Measurements from ENCODE around the gene ATXN7. TPM values are rescaled to one million over a fixed set of nuclear protein-coding genes. Genes with fewer than 3 reads are reported as not detected.

The ATXN7 gene
- total RNA-seq, 2 experiments from 2014 or later: 70.0 to 95.0 TPM

- DNase-seq: no peak
- H3K36me3 Mint-ChIP-seq (ENCODE audit: low read depth): peaks cover 65% of the 10 kb centered on the region
- ChIA-PET CTCF (interaction anchor here (0.9 to 3.5 kb wide), 4 partner anchors 10 to 42 kb away, joined by 3 to 10 read pairs (median 4); partner anchors contain the start of gene PSMD6), POLR2A (interaction anchor here (0.9 kb wide), 1 partner anchor 41 kb away, joined by 4 read pairs; no protein-coding TSS in a partner anchor)
- H3K4me3 Mint-ChIP-seq: no peak overlapping the region
- H3K9me3 Mint-ChIP-seq: no peaks in the 10 kb centered on the region
- no peaks in the 10 kb centered on the region for H3K27me3 Mint-ChIP-seq
- H3K4me1 Mint-ChIP-seq: peaks cover 87% of the 10 kb centered on the region
- H3K27ac Mint-ChIP-seq: peak overlapping the region; percentile 44
Measured at GRCh38 chr3:63980830-63981498, 117.3 kb downstream of the ATXN7 start.

DNA sequence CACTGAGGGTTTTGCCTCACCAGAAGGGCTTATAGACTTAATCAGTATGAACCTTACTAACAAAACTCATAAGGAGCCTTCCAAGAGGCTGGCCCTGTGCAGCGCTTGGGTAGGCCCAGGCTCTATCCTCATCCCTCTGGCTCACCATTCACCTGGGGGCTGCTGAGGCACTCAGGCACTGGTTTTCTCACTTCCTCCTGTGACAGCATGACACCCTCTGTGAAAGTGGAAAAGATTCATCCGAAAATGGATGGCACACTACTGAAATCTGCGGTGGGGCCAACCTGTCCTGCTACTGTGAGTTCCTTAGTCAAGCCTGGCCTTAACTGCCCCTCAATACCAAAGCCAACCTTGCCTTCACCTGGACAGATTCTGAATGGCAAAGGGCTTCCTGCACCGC is 118.3 kb downstream of the ATXN7 start:
- H3K36me3 Mint-ChIP-seq (ENCODE audit: low read depth): peaks cover 69% of the 10 kb centered on the region
- DNase-seq: no peak
- peak overlapping the region; percentile 17 for H3K27ac Mint-ChIP-seq
- POLR2A ChIA-PET: no interaction called here
- CTCF ChIA-PET: interaction anchor here (0.9 to 3.5 kb wide), 3 partner anchors 11 to 20 kb away, joined by 3 to 10 read pairs (median 5); no protein-coding TSS in a partner anchor
- H3K27me3 Mint-ChIP-seq: no peaks in the 10 kb centered on the region
- H3K4me1 Mint-ChIP-seq: peaks cover 82% of the 10 kb centered on the region
- H3K9me3 Mint-ChIP-seq: no peaks in the 10 kb centered on the region
- no peak overlapping the region for H3K4me3 Mint-ChIP-seq

- Mint-ChIP-seq H3K4me3 (no peak overlapping the region), H3K4me1 (peaks cover 82% of the 10 kb centered on the region), H3K9me3 (no peaks in the 10 kb centered on the region), H3K27me3 (no peaks in the 10 kb centered on the region), H3K27ac (peak overlapping the region; percentile 28), H3K36me3 (ENCODE audit: low read depth) (peaks cover 84% of the 10 kb centered on the region)
- ChIA-PET CTCF (no interaction called here), POLR2A (no interaction called here)
- DNase-seq: no peak
Measured at GRCh38 chr3:63984391-63984790, 120.7 kb downstream of the ATXN7 start.

GRCh38 chr3:63986146-63986545 is 122.5 kb downstream of the ATXN7 start:
- ChIA-PET CTCF (no interaction called here), POLR2A (no interaction called here)
- Mint-ChIP-seq H3K4me1 (peaks cover 67% of the 10 kb centered on the region), H3K4me3 (no peak overlapping the region), H3K27ac (peak overlapping the region; percentile 1), H3K27me3 (no peaks in the 10 kb centered on the region), H3K36me3 (ENCODE audit: low read depth) (peaks cover 79% of the 10 kb centered on the region), H3K9me3 (no peaks in the 10 kb centered on the region)
- DNase-seq: no peak

- Mint-ChIP-seq H3K27ac (no peak overlapping the region), H3K9me3 (no peaks in the 10 kb centered on the region), H3K4me3 (no peak overlapping the region), H3K4me1 (peaks cover 63% of the 10 kb centered on the region), H3K27me3 (no peaks in the 10 kb centered on the region), H3K36me3 (ENCODE audit: low read depth) (peaks cover 77% of the 10 kb centered on the region)
- CTCF ChIA-PET: no interaction called here
- POLR2A ChIA-PET: no interaction called here
- DNase-seq: no peak
Measured at GRCh38 chr3:63986831-63987230, 123.2 kb downstream of the ATXN7 start.

GRCh38 chr3:63988943-63989342 is 125.3 kb downstream of the ATXN7 start:
- Mint-ChIP-seq H3K9me3 (no peaks in the 10 kb centered on the region), H3K27me3 (no peaks in the 10 kb centered on the region), H3K4me3 (no peak overlapping the region), H3K27ac (no peak overlapping the region), H3K4me1 (peaks cover 60% of the 10 kb centered on the region), H3K36me3 (ENCODE audit: low read depth) (peaks cover 78% of the 10 kb centered on the region)
- ChIA-PET CTCF (interaction anchor here (1.0 to 1.7 kb wide), 3 partner anchors 9 to 23 kb away, joined by 3 to 5 read pairs (median 4); no protein-coding TSS in a partner anchor), POLR2A (interaction anchor here (1.0 kb wide), 1 partner anchor 11 kb away, joined by 6 read pairs; no protein-coding TSS in a partner anchor)
- DNase-seq: no peak

DNA sequence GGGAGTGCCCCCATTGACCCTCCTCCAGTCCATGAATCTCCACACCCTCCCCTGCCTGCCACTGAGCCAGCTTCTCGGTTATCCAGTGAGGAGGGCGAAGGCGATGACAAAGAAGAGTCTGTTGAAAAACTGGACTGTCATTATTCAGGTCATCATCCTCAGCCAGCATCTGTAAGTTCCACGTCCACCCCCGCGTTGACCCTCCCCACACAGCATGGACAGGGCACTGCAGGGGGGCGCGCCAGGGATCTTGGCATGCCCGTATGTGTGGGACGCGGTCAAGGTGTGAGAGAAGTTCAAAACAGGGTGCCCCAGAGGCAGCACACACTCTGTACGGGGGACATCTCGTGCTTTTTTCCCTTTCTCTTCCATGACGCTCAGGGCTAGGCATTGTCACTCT is 126.5 kb downstream of the ATXN7 start:
- ChIA-PET POLR2A (no interaction called here), CTCF (interaction anchor here (1.7 to 3.3 kb wide), 2 partner anchors 10 to 28 kb away, joined by 4 to 11 read pairs; no protein-coding TSS in a partner anchor)
- Mint-ChIP-seq H3K4me1 (peaks cover 59% of the 10 kb centered on the region), H3K9me3 (no peaks in the 10 kb centered on the region), H3K27ac (no peak overlapping the region), H3K4me3 (no peak overlapping the region), H3K36me3 (ENCODE audit: low read depth) (peaks cover 77% of the 10 kb centered on the region), H3K27me3 (no peaks in the 10 kb centered on the region)
- DNase-seq: no peak

DNA sequence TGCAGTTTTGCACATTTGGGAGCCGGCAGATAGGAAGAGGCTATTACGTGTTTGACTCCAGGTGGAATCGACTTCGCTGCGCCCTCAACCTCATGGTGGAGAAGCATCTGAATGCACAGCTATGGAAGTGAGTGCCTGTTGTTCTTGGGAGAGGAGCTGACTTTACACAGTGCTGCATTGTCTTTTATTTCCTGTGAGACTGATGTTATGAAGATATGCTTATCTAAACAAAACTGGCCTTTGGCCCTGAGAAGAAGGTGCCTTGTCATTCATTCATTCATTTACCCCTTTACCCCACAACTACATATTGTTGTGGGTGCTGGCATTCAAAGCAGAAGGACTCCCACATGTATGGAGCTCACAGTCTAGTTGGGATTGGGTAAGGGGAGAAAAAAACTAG is 127.1 kb downstream of the ATXN7 start:
- ChIA-PET CTCF (interaction anchor here (0.6 to 3.3 kb wide), 3 partner anchors 11 to 107 kb away, joined by 3 to 11 read pairs (median 4); no protein-coding TSS in a partner anchor), POLR2A (interaction anchor here (0.6 kb wide), 1 partner anchor 14 kb away, joined by 3 read pairs; no protein-coding TSS in a partner anchor)
- Mint-ChIP-seq H3K4me1 (peaks cover 59% of the 10 kb centered on the region), H3K27ac (no peak overlapping the region), H3K36me3 (ENCODE audit: low read depth) (peaks cover 77% of the 10 kb centered on the region), H3K4me3 (no peak overlapping the region), H3K27me3 (no peaks in the 10 kb centered on the region), H3K9me3 (no peaks in the 10 kb centered on the region)
- no peak for DNase-seq

DNA sequence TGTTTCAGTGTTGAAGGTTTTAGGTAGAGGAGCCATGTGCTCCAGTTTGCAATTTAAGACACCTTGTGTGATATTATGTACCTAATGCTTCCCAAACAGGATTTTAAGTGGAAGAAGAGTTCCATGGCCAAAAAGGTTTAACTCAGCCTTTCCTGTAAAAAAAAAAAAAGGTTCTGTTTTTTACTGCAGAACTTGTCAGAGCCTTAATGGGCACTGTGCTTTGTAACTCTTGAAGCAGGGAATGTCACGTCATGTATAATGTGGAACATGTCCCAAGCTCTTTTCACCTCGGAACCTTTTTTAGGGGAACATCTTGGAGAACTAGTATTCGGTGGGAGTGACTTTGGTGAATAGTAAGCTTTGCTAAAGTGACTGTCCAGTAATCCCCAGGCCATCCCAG is 128.0 kb downstream of the ATXN7 start:
- no peak for DNase-seq
- no peak overlapping the region for H3K27ac Mint-ChIP-seq
- H3K4me3 Mint-ChIP-seq: no peak overlapping the region
- H3K9me3 Mint-ChIP-seq: no peaks in the 10 kb centered on the region
- POLR2A ChIA-PET: no interaction called here
- peaks cover 77% of the 10 kb centered on the region for H3K36me3 Mint-ChIP-seq (ENCODE audit: low read depth)
- CTCF ChIA-PET: interaction anchor here (0.7 to 3.3 kb wide), 2 partner anchors 29 to 52 kb away, joined by 4 to 11 read pairs; no protein-coding TSS in a partner anchor
- peaks cover 63% of the 10 kb centered on the region for H3K4me1 Mint-ChIP-seq
- H3K27me3 Mint-ChIP-seq: no peaks in the 10 kb centered on the region

DNA sequence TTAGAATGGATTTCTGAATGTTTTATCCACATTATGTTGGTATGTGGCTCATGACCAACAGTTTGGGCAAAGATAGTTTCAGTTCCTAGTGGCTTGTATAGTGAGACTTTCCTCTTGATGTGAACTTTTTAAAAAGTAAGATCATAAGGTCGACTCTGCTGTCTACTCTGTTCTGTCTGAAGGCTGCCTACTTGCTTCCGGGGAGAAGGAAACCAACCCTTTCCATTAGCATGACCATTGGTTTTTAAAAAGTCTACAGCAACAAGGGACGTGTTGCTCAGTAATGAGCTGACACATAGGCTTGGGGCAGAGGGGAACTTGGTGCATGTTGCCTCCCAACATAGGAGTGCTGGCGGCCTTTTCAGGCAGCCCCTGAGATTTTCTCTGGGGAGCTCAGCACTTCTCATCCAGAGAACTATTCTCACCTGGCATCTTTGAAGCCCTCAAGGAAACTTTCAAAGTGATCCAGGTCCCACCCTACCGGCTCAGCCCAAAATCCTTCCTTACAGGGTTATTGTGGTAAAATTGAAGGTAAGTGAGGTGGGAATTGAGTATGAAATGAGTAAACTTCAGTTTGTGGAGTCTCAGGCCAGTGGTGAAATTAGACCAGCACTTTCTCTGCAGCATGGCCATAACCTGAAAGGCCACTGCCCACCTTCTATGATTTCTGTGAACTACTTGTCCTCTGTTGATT is 129.0 kb downstream of the ATXN7 start:
- no peak overlapping the region for H3K27ac Mint-ChIP-seq

DNA sequence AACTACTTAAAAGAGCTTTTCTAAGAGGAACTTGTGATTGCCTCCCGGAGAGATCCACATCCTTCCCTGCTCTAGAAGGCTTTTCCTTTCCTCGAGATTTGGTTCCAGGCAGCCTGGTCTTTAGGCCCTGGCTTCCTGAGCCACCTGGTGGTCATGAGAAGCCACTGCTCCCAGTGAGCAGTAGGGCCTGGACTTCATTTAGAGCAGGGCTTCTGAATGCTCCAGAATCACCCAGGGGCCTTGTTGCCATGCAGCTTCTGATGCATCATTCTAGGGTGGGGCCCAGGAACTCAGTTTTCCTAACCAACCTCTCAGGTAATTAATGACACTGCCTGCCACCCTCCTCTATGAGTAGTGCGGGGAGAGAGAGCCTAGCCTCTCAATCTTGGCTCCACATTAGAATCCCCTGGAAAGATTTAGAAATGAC is 130.0 kb downstream of the ATXN7 start:
- Mint-ChIP-seq H3K27ac (peak overlapping the region; percentile 31), H3K36me3 (ENCODE audit: low read depth) (peaks cover 81% of the 10 kb centered on the region), H3K4me3 (no peak overlapping the region), H3K9me3 (no peaks in the 10 kb centered on the region), H3K4me1 (peaks cover 45% of the 10 kb centered on the region), H3K27me3 (no peaks in the 10 kb centered on the region)
- ChIA-PET POLR2A (no interaction called here), CTCF (interaction anchor here (0.5 to 2.7 kb wide), 5 partner anchors 13 to 471 kb away, joined by 3 to 13 read pairs (median 7); no protein-coding TSS in a partner anchor)
- peak; percentile 60 for DNase-seq

More for the DNA sequence above, 129.0 kb downstream of the ATXN7 start:
- Mint-ChIP-seq H3K4me3 (no peak overlapping the region), H3K9me3 (no peaks in the 10 kb centered on the region), H3K36me3 (ENCODE audit: low read depth) (peaks cover 81% of the 10 kb centered on the region), H3K27me3 (no peaks in the 10 kb centered on the region), H3K4me1 (peaks cover 55% of the 10 kb centered on the region)
- ChIA-PET CTCF (interaction anchor here (0.5 to 3.3 kb wide), 7 partner anchors 12 to 472 kb away, joined by 3 to 13 read pairs (median 7); no protein-coding TSS in a partner anchor), POLR2A (no interaction called here)
- DNase-seq: no peak

DNA sequence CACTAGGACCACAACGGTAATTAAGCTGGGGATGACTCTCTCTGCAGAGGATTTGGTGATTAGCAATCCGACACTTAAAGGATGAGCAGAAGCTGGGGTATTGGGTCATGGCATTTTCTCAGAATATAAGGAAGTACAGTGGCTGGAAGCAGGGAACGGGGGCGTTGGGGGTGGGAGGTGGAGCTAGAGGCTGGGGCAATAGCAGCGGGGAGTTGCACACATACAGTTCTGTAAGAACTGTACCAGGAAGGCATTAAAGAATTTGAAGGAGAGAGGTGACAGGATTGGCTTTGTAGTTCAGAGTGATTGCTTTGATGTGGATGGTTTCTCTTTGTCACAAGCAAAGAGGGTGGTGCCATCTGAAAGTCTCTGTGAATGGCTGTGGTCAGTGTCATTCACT is 131.4 kb downstream of the ATXN7 start:
- H3K36me3 Mint-ChIP-seq (ENCODE audit: low read depth): peaks cover 85% of the 10 kb centered on the region
- ChIA-PET CTCF (interaction anchor here (1.2 to 2.7 kb wide), 4 partner anchors 10 to 116 kb away, joined by 3 to 7 read pairs (median 4); no protein-coding TSS in a partner anchor), POLR2A (no interaction called here)
- peaks cover 38% of the 10 kb centered on the region for H3K4me1 Mint-ChIP-seq
- no peaks in the 10 kb centered on the region for H3K27me3 Mint-ChIP-seq
- H3K9me3 Mint-ChIP-seq: no peaks in the 10 kb centered on the region
- H3K27ac Mint-ChIP-seq: peak overlapping the region; percentile 48
- no peak overlapping the region for H3K4me3 Mint-ChIP-seq
- DNase-seq: no peak
